Mucosa of descending colon (tissue), 3 donors: ENCODE results near the gene MRPL41. TPM values are rescaled to one million over a fixed set of nuclear protein-coding genes. Genes with fewer than 3 reads are reported as not detected.

ENCODE experiments used
- ATAC-seq: fragments of 200-7000 bp; cut with Tn5 transposase; one replicate; pipeline ENCODE4 v1.9.1; 2020; ENCODE audit warnings: mild to moderate bottlenecking, moderate library complexity
- DNase-seq, 3 donors: peaks; one replicate each; pipeline ENCODE4 v3.0.0-alpha.2; 2020
- H3K36me3 ChIP-seq: fragments of 200-600 bp; one replicate; pipeline ENCODE4 v1.8.0; 2021; ENCODE audit warnings: low read depth, mild to moderate bottlenecking
- H3K4me1 ChIP-seq: fragments of 200-600 bp; one replicate; pipeline ENCODE4 v1.8.0; 2021; ENCODE audit warnings: low read depth, mild to moderate bottlenecking
- H3K4me3 ChIP-seq: fragments of 200-600 bp; one replicate; pipeline ENCODE4 v1.8.0; 2021; ENCODE audit warnings: mild to moderate bottlenecking
- H3K9me3 ChIP-seq: fragments of 200-600 bp; one replicate; pipeline ENCODE4 v1.8.0; 2021; ENCODE audit warnings: mild to moderate bottlenecking
- intact Hi-C, 2 donors: fragments of 100-400 bp; cut with DNase I in 1 of 2; cut with micrococcal nuclease in 1 of 2; formaldehyde crosslinking; loops; one replicate each; pipeline versions ENCODE4 v1.11.0 to v1.11.1; 2022; cut with DNase I, micrococcal nuclease
- total RNA-seq, 3 donors: library from RNA; stranded (reverse); fragmentation: NEBNext Ultra II Directional in 2 of 3; extraction: Animal tissue kit (Norgen Biotek cat#: 25700) in 2 of 3; gene quantifications; one replicate each; pipeline versions ENCODE4 v1.2.1 to v1.2.4, GENCODE V29; 2021 to 2023
- TF ChIP-seq, protein P1 (sequence below): fragments of 200-600 bp; IDR thresholded peaks from one replicate; pipeline ENCODE4 v1.8.0; 2022; ENCODE audit warnings: antibody characterized with exemption, mild to moderate bottlenecking
- donor health status: DM: no; HTN: no; CAD: no; lungs with moderate emphysema.
- donor health status: DM: no; HTN: no; CAD: no.
- donor health status: DM: no; HTN: yes; CAD: no.

Gene MRPL41
- total RNA-seq, 3 donors from 2014 or later, result 67.1 to 93.8 (median 93.5) TPM

- no peak for DNase-seq
- intact Hi-C loops, result no loop called here
- no peaks in the 10 kb centered on the region for H3K4me1 ChIP-seq
- TF ChIP-seq, protein P1, sequence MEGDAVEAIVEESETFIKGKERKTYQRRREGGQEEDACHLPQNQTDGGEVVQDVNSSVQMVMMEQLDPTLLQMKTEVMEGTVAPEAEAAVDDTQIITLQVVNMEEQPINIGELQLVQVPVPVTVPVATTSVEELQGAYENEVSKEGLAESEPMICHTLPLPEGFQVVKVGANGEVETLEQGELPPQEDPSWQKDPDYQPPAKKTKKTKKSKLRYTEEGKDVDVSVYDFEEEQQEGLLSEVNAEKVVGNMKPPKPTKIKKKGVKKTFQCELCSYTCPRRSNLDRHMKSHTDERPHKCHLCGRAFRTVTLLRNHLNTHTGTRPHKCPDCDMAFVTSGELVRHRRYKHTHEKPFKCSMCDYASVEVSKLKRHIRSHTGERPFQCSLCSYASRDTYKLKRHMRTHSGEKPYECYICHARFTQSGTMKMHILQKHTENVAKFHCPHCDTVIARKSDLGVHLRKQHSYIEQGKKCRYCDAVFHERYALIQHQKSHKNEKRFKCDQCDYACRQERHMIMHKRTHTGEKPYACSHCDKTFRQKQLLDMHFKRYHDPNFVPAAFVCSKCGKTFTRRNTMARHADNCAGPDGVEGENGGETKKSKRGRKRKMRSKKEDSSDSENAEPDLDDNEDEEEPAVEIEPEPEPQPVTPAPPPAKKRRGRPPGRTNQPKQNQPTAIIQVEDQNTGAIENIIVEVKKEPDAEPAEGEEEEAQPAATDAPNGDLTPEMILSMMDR, result no peak
- no peak for ATAC-seq
- H3K9me3 ChIP-seq, result no peaks in the 10 kb centered on the region
- H3K4me3 ChIP-seq, result no peak overlapping the region
- no peaks in the 10 kb centered on the region for H3K36me3 ChIP-seq
These were observed 18.0 kb downstream of the MRPL41 start for GRCh38 chr9:137569609-137570203.

DNA sequence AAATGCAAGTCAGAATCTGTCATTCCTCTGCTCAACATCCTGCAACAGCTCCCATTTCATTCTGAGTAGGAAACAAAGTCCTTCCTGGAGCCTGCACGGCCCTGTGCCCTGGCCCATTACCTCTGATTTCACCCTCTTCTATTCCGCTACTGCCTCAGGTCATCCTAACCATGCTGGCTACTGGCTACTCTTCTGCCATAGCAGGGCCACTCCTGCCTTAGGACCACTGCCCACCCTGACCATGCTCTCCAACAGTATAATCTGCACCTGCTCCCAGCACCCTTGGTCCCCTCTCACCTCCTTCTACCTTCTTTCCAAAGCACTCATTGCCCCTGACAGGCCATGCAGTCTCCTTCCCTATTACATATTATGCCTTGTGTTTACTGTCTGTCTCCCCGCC lies 18.9 kb downstream of the MRPL41 start:
- no peaks in the 10 kb centered on the region for H3K36me3 ChIP-seq
- no peaks in the 10 kb centered on the region for H3K9me3 ChIP-seq
- intact Hi-C loops, result no loop called here
- no peak overlapping the region for H3K4me3 ChIP-seq
- no peaks in the 10 kb centered on the region for H3K4me1 ChIP-seq
- DNase-seq, result no peak
- no peak for ATAC-seq
- TF ChIP-seq, protein P1, result no peak

GRCh38 chr9:137574192-137574591 lies 22.5 kb downstream of the MRPL41 start:
- Histone ChIP-seq H3K4me1 (peaks cover 18% of the 10 kb centered on the region), H3K36me3 (no peaks in the 10 kb centered on the region), H3K9me3 (no peaks in the 10 kb centered on the region), H3K4me3 (no peak overlapping the region)
- DNase-seq (no peak), ATAC-seq (no peak)
- TF ChIP-seq, protein P1, result no peak
- intact Hi-C loops, result no loop called here

DNA sequence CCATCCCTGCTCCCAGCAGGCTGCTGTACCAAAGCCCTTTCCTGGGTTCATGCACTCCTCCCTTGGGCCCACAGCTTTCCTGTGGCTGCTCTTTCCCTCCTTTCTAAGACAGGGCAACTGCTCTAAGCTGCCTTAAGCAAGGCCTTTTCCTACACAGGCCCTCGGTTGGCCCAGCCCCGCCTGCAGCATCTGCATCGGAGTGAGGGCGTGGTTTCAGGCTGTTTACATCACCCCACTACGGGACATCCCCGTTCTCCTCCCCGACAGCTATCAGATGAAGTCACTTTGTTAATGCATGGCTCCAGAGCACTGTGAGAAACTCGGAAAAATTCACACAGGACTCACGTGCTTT lies 23.7 kb downstream of the MRPL41 start:
- Histone ChIP-seq H3K4me1 (peaks cover 19% of the 10 kb centered on the region), H3K36me3 (no peaks in the 10 kb centered on the region), H3K4me3 (no peak overlapping the region), H3K9me3 (no peaks in the 10 kb centered on the region)
- ATAC-seq (no peak), DNase-seq (no peak)
- TF ChIP-seq, protein P1, result no peak
- intact Hi-C loops, result no loop called here

DNA sequence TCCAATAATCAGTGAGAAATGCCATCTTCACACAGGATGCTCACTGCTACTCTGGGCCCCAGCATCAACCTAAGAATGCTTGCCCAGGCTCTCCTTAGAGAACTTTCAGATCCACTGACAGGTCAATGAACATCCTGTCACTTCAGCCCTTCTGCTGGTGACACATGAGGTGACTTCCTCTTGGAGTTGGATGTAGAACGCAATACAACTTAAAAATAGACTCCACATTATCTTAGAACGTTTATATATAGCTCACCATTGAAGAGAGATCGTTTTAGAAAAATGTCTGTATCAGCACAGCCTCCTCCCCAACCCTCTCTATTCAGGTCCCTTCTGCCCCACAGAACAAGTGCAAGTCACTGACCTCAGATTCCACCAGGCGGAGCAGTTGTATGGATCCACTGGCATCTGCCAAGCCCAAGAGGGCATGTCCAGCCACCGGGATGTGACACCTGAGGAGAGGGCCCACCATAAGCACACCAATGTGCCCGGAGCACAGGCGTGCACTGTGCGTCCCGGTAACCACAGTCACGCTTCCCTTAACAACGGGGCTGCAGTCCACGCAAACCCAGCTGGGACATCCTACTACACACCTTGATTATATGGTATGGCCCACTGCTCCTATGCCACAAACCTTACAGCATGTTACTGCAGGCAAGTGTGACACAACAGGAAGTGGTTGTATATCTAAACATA lies 24.2 kb downstream of the MRPL41 start:
- TF ChIP-seq, protein P1, result no peak
- H3K9me3 ChIP-seq, result no peaks in the 10 kb centered on the region
- no peak for DNase-seq
- H3K4me1 ChIP-seq, result peaks cover 19% of the 10 kb centered on the region
- ATAC-seq, result no peak
- intact Hi-C loops, result no loop called here
- no peak overlapping the region for H3K4me3 ChIP-seq
- no peaks in the 10 kb centered on the region for H3K36me3 ChIP-seq
